ENCODE data around the gene APC2.

The APC2 gene

DNA sequence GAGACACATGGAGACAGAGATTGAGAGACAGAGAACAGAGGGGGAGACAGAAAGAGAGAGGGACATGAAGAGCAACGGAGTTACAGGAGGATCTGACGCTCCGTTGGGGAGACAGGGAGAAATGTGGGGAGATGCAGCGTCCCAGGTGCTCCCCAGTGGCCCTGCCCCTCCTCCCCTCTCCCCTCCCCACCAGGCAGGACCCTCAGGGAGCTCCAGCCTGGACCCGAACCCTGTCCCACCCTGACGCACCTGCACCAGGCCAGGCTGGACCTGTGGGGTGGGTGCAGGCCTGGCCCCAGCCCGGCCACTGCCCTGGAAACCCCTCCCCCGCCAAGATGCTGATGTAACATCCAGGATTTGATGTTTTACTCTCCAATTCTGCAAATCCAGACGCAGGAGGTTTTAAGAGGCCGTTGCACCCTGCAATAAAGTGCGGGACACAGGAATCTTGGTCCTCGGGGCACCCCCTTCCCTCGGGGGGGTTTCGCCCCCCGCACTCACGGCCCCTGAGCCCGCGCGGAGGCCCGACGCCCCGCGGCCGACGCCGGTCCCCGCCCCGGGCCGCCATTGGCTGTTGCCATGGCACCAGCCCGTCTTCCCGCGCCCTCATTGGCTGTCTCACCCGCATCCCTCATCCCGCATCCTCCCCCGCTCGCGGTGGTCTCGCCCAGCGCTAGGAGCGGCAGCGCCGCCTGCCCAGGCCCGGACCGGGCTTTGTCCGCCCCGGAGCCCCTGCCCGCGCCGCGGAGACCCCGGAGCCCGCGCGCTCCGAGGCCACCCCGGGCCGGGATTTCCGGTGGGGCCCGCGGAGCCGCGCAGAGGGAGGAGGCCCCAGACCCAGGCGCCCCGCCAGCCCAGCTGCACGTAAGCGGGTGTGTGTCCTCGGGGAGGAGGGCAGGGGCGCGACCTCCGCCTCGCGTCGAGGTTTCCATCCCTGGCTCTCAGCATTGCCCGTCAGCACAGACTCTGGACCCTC is at the start of gene APC2:
TSS of gene APC2 (plus strand) at position 655 of the 976 bp plus-strand sequence. CDS start 2,881 bp downstream, outside the sequence.
- peak within 1 kb of the TSS; percentile 20 for H3K9ac ChIP-seq (ENCODE audit: low read length)

DNA sequence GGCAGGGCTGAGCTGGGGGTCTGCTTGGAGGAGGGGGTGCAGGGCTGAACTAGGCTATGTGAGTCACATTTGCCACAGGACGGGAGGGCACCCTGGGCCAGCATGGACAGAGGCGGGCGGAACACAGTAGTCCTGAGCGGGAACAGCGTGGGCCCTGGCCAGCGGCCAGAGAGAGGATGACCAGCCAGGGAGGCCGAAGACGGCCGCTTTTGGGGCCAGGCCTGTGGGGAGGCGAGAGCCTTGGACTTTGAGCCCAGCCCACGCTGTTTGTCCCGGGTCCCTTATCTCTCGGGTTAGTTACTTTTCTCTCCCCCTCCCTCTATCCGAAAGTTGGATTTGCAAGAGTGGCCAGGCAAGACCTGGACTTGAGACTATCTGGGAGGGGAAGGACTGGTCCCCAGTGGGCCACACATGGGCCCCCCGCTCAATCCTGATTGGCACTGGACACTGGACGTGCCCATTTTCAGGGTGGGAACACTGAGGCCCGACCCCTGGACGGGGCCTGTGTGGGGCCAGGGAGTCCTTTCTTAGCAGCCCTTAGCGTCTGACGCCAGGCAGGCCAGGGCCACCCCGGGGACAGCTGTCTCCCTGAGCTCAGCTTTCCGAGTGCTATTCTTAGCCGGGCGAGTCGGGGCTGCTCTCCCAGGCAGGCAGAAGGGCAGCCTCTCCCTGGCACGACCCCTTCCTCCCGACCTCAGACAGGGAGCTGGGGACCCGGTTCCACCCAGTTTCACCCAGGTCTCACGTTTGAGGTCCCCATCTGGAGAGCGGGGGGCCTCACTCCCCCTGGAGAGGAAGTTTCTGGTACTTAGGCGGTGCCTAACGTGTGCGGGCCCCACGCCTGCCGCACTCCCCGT is 49.4 kb upstream of the APC2 start:
- Histone ChIP-seq H3K4me1 (ENCODE audit: control insufficient read depth, low read depth, low read length) (no peaks in the 10 kb centered on the region), H3K27me3 (ENCODE audit: control insufficient read depth, insufficient read depth, low read length) (peaks cover 10% of the 10 kb centered on the region), H3K27ac (ENCODE audit: low read length) (no peak overlapping the region)

More for the DNA sequence above, at the start of gene APC2:
- Histone ChIP-seq H3K27ac (ENCODE audit: low read length) (no peak within 1 kb of the TSS), H3K36me3 (ENCODE audit: control insufficient read depth, low read depth, low read length) (no peaks in the 10 kb centered on the region), H3K27me3 (ENCODE audit: control insufficient read depth, insufficient read depth, low read length) (peaks cover 98% of the 10 kb centered on the region), H3K4me3 (ENCODE audit: low read length) (peak within 1 kb of the TSS; percentile 27), H3K4me1 (ENCODE audit: control insufficient read depth, low read depth, low read length) (peaks cover 7% of the 10 kb centered on the region), H3K9me3 (ENCODE audit: control insufficient read depth, low read depth, low read length) (no peaks in the 10 kb centered on the region)

DNA sequence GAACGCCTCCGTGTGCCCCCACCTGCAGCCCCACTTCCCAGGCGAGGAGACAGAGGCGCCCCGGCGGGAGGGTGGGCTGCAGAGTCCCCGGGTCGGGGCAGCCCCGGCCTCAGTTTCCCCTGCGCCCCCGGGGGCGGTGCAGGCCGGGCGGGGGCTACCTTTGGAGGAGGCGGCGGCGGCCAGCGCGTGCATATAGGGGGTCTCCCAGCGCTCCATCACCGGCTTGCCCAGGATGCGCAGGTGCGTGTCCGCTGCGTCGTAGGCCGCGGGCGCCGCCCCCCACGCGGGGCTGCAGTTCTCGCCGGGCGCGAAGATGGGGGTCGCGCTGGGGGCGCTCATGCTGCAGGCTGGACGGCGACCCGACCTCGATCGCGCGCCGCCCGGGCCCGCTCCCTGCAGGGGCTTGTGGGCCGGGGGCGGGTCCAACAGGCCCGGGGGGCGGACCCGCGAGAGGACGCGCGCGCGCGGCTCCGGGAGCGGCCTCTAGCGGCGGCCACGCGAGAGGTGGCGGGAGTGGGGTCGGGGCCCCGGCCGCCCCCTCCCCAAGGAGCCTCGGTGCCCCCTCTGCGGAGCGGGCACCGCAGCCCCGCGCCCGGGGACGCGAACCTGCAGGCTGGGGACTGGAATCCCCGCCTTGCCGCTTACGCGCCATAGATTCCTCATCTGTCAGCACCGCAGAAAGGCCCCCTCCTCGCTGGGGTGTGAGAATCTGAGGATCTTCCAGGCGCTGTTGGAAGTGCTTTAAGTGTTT is 48.6 kb upstream of the APC2 start, which contains the start of gene GAMT:
TSS of gene GAMT (minus strand) at position 405 of the 751 bp plus-strand sequence. CDS start at position 339, 66 bp downstream.
- H3K4me3 ChIP-seq (ENCODE audit: low read length) = peak within 1 kb of the TSS; percentile 28
- H3K27ac ChIP-seq (ENCODE audit: low read length) = no peak within 1 kb of the TSS
- no peak within 1 kb of the TSS for H3K9ac ChIP-seq (ENCODE audit: low read length)
- no peaks in the 10 kb centered on the region for H3K9me3 ChIP-seq (ENCODE audit: control insufficient read depth, low read depth, low read length)
- no peaks in the 10 kb centered on the region for H3K36me3 ChIP-seq (ENCODE audit: control insufficient read depth, low read depth, low read length)
- H3K27me3 ChIP-seq (ENCODE audit: control insufficient read depth, insufficient read depth, low read length) = peaks cover 10% of the 10 kb centered on the region
- H3K4me1 ChIP-seq (ENCODE audit: control insufficient read depth, low read depth, low read length) = no peaks in the 10 kb centered on the region

More for the DNA sequence above, 49.4 kb upstream of the APC2 start:
- Histone ChIP-seq H3K4me3 (ENCODE audit: low read length) (peak overlapping the region; percentile 28), H3K9ac (ENCODE audit: low read length) (no peak overlapping the region), H3K36me3 (ENCODE audit: control insufficient read depth, low read depth, low read length) (no peaks in the 10 kb centered on the region), H3K9me3 (ENCODE audit: control insufficient read depth, low read depth, low read length) (no peaks in the 10 kb centered on the region)

- Histone ChIP-seq H3K9ac (ENCODE audit: low read length) (no peak overlapping the region), H3K27ac (ENCODE audit: low read length) (no peak overlapping the region)
These were observed 48.1 kb upstream of the APC2 start for GRCh38 chr19:1401889-1402217.

DNA sequence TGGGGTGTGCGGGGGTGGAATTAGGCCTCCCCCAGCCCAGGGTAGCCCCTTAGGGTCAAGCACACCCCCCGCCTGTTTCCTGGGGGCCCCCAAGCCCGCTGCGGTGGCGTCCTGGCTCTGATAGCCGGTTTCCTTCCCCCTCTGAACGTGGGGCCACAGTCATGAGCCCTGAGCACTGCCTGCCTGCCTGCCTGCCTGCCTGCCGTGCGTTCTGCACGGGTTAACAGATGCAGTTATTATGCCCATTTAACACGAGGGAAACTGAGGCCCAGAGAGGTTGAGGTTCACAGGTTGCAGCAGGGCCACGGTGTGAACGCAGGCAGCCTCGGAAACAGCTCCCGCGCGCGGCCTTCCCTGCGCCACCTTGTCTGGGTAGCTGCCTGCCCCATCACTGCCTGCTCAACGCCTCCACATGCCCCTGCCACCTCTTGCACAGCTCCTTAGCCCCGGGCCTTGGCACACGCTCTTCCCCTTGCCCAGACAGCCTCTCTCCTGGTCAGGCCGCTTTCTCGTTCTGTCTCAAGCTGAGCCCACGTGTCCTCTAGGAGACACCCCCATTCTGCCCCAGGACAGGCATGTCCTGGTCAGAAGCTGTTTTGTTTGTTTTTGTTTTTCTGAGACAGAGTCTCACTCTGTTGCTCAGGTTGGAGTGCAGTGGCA is 47.4 kb upstream of the APC2 start:
- no peaks in the 10 kb centered on the region for H3K36me3 ChIP-seq (ENCODE audit: control insufficient read depth, low read depth, low read length)

More at GRCh38 chr19:1401889-1402217, 48.1 kb upstream of the APC2 start:
- Histone ChIP-seq H3K4me1 (ENCODE audit: control insufficient read depth, low read depth, low read length) (peaks cover 4% of the 10 kb centered on the region), H3K4me3 (ENCODE audit: low read length) (peak overlapping the region; percentile 28), H3K27me3 (ENCODE audit: control insufficient read depth, insufficient read depth, low read length) (peaks cover 10% of the 10 kb centered on the region), H3K9me3 (ENCODE audit: control insufficient read depth, low read depth, low read length) (no peaks in the 10 kb centered on the region), H3K36me3 (ENCODE audit: control insufficient read depth, low read depth, low read length) (no peaks in the 10 kb centered on the region)

DNA sequence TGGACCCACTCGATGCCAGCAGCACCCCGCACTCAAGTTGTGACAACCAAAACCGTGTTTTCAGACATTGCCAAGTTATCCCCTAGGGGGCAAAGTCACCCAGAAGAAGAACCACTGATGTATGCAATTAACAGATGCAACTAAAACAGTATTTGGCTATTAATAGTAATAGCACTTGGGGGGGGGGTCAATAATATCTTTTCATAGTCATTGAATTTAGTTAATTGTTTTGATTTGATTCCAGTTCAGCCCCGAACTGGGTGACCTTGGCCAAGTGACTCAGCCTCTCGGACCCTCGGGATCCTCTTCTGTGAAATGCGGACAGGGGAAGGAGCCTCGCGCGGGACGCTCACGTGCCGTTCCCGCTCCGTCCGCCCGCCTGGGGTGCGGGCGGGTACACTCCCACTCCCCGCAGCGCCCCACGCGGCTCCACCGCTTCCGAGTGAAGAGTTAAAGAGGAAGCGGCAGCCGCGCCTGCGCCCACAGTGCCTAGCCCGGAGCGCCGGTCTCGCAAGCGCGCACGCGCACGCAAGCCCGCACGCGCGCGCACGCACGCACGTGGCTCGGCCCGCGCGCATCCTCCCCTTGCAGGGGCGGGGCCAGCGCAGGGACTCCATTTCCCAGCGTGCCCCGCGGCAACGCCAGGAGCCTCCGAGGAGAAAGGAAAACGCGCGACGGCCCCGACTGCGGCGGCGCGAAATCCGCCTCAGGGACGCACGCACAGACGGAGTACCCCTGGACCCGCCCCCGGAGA is 43.0 kb upstream of the APC2 start:
- peaks cover 4% of the 10 kb centered on the region for H3K4me1 ChIP-seq (ENCODE audit: control insufficient read depth, low read depth, low read length)
- H3K27ac ChIP-seq (ENCODE audit: low read length) = no peak overlapping the region
- H3K4me3 ChIP-seq (ENCODE audit: low read length) = peak overlapping the region; percentile 58
- H3K9me3 ChIP-seq (ENCODE audit: control insufficient read depth, low read depth, low read length) = no peaks in the 10 kb centered on the region
- H3K27me3 ChIP-seq (ENCODE audit: control insufficient read depth, insufficient read depth, low read length) = peaks cover under 1% of the 10 kb centered on the region
- H3K9ac ChIP-seq (ENCODE audit: low read length) = peak overlapping the region; percentile 3
- no peaks in the 10 kb centered on the region for H3K36me3 ChIP-seq (ENCODE audit: control insufficient read depth, low read depth, low read length)

More for the DNA sequence above, 47.4 kb upstream of the APC2 start:
- Histone ChIP-seq H3K4me1 (ENCODE audit: control insufficient read depth, low read depth, low read length) (peaks cover 4% of the 10 kb centered on the region), H3K9ac (ENCODE audit: low read length) (no peak overlapping the region), H3K4me3 (ENCODE audit: low read length) (no peak overlapping the region), H3K27ac (ENCODE audit: low read length) (no peak overlapping the region), H3K9me3 (ENCODE audit: control insufficient read depth, low read depth, low read length) (no peaks in the 10 kb centered on the region), H3K27me3 (ENCODE audit: control insufficient read depth, insufficient read depth, low read length) (peaks cover 10% of the 10 kb centered on the region)

GRCh38 chr19:1407528-1408299 is 42.2 kb upstream of the APC2 start, which contains the start of gene DAZAP1:
DAZAP1 (plus strand) TSS chr19:1407586; CDS start chr19:1407774, 188 bp downstream.
- H3K9me3 ChIP-seq (ENCODE audit: control insufficient read depth, low read depth, low read length) = no peaks in the 10 kb centered on the region
- H3K4me1 ChIP-seq (ENCODE audit: control insufficient read depth, low read depth, low read length) = peaks cover 4% of the 10 kb centered on the region
- no peak within 1 kb of the TSS for H3K27ac ChIP-seq (ENCODE audit: low read length)

GRCh38 chr19:1408300-1409203 is 41.4 kb upstream of the APC2 start:
- peak overlapping the region; percentile 84 for H3K9ac ChIP-seq (ENCODE audit: low read length)
- H3K36me3 ChIP-seq (ENCODE audit: control insufficient read depth, low read depth, low read length) = no peaks in the 10 kb centered on the region
- H3K27me3 ChIP-seq (ENCODE audit: control insufficient read depth, insufficient read depth, low read length) = no peaks in the 10 kb centered on the region
- peak overlapping the region; percentile 18 for H3K27ac ChIP-seq (ENCODE audit: low read length)
- H3K9me3 ChIP-seq (ENCODE audit: control insufficient read depth, low read depth, low read length) = no peaks in the 10 kb centered on the region
- peak overlapping the region; percentile 95 for H3K4me3 ChIP-seq (ENCODE audit: low read length)
- peaks cover 4% of the 10 kb centered on the region for H3K4me1 ChIP-seq (ENCODE audit: control insufficient read depth, low read depth, low read length)

More at GRCh38 chr19:1407528-1408299, 42.2 kb upstream of the APC2 start, which contains the start of gene DAZAP1:
- no peaks in the 10 kb centered on the region for H3K27me3 ChIP-seq (ENCODE audit: control insufficient read depth, insufficient read depth, low read length)
- peak within 1 kb of the TSS; percentile 84 for H3K9ac ChIP-seq (ENCODE audit: low read length)
- H3K36me3 ChIP-seq (ENCODE audit: control insufficient read depth, low read depth, low read length) = no peaks in the 10 kb centered on the region
- peak within 1 kb of the TSS; percentile 95 for H3K4me3 ChIP-seq (ENCODE audit: low read length)
